Measurements from ENCODE around the gene TGOLN2. TPM values are rescaled to one million over a fixed set of nuclear protein-coding genes. Genes with fewer than 3 reads are reported as not detected.

TGOLN2 gene
- total and polyA plus RNA-seq, 2 of the 13 experiments (the other 11 are each of a cell fraction or from before 2014, with no cell fraction given): 99.6 to 155 TPM

DNA sequence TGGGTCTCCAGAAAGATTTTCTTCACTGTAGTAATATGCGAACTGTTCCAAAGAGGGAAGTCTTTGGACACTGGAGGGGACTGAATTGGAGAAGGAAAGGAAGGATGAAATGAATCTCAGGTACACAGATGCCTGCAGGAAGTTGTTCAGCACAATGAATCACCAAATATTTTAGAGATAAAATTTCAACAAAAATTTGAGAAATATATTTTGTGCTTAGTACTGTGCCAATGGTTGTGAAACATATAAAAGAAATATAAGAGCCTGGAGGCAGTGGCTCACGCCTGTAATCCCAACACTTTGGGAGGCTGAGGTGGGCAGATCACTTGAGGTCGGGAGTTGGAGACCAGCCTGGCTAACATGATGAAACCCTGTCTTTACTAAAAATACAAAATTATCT, 29.9 kb upstream of the TGOLN2 start:
- WGBS (ENCODE audit: low lambda C conversion rate): 96% methylated on average over 3 of the region's 3 CpGs
- H4K20me1 ChIP-seq (ENCODE audit: insufficient read depth, low read length): no peaks in the 10 kb centered on the region
- ChIA-PET POLR2A (interaction anchor here (1.7 kb wide), 1 partner anchor 8 kb away, joined by 5 read pairs; no protein-coding TSS in a partner anchor), CTCF (ENCODE audit: low intra/inter-chr PET ratio, low total read pairs) (no interaction called here)
- H3K9me3 ChIP-seq (ENCODE audit: low read length): no peaks in the 10 kb centered on the region
- in situ Hi-C loops (cut with HindIII; ENCODE audit: extremely low pct_ligation_motif_present, low pct_unique_long_range_greater_than_20kb) (no loop called here), intact Hi-C loops (cut with micrococcal nuclease; ENCODE audit: unreplicated experiment) (no loop called here)
- H3K4me3 ChIP-seq (replicated peaks in 1 of 3; ENCODE audit: insufficient read depth in 1 of 3, low read depth in 2 of 3, low read length in 3 of 3): no peak overlapping the region
- no peaks in the 10 kb centered on the region; a peak in 1 of 5 replicates for H3K27me3 ChIP-seq (ENCODE audit: control insufficient read depth in 1 of 2, insufficient read depth in 2 of 2, low read length in 2 of 2)
- no peak overlapping the region for H2AFZ ChIP-seq (ENCODE audit: low read length)
- TF ChIP-seq ZBTB3 (CRISPR knock-in tag; IDR thresholded peaks at IDR 0.05; ENCODE audit: borderline replicate concordance, low read depth) (no peak), ZNF883 (CRISPR knock-in tag; IDR thresholded peaks at IDR 0.05; ENCODE audit: not compliant biosample characterization) (no peak), ZFP82 (CRISPR knock-in tag; IDR thresholded peaks at IDR 0.05; ENCODE audit: borderline replicate concordance) (no peak), ZKSCAN5 (CRISPR knock-in tag; IDR thresholded peaks at IDR 0.05) (no peak), BATF2 (CRISPR knock-in tag; IDR thresholded peaks at IDR 0.05) (no peak), ZEB1 (IDR thresholded peaks at IDR 0.05; ENCODE audit: insufficient replicate concordance, low read depth) (no peak), ZBTB2 (CRISPR knock-in tag; IDR thresholded peaks at IDR 0.05; ENCODE audit: low read depth) (no peak)
- TF ChIP-seq, protein P1, sequence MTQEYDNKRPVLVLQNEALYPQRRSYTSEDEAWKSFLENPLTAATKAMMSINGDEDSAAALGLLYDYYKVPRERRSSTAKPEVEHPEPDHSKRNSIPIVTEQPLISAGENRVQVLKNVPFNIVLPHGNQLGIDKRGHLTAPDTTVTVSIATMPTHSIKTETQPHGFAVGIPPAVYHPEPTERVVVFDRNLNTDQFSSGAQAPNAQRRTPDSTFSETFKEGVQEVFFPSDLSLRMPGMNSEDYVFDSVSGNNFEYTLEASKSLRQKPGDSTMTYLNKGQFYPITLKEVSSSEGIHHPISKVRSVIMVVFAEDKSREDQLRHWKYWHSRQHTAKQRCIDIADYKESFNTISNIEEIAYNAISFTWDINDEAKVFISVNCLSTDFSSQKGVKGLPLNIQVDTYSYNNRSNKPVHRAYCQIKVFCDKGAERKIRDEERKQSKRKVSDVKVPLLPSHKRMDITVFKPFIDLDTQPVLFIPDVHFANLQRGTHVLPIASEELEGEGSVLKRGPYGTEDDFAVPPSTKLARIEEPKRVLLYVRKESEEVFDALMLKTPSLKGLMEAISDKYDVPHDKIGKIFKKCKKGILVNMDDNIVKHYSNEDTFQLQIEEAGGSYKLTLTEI (CRISPR knock-in tag; conservative IDR thresholded peaks at IDR 0.05): no peak
- H3K27ac ChIP-seq (ENCODE audit: extremely low read length, insufficient read depth, low read length): no peak overlapping the region
- H3K36me3 ChIP-seq (replicated peaks in 1 of 2; ENCODE audit: control insufficient read depth in 1 of 2, insufficient read depth in 2 of 2, low read length in 2 of 2): peaks cover 0 to 4% of the 10 kb centered on the region in 2 experiments; a peak in 2 of 5 replicates
- H3K79me2 ChIP-seq (ENCODE audit: insufficient read depth, low read length): peaks cover 25% of the 10 kb centered on the region
- no peak overlapping the region for H3K4me2 ChIP-seq (ENCODE audit: low read depth, low read length)
- ATAC-seq (no peak), DNase-seq (ENCODE audit: low spot score) (no peak), FAIRE-seq (no peak)
- H3K4me1 ChIP-seq (ENCODE audit: insufficient read depth, low read length): peaks cover 25% of the 10 kb centered on the region
- no TSS peak for BruUV-seq (replicated peaks)
- no peak overlapping the region for H3K9ac ChIP-seq (ENCODE audit: insufficient read depth, low read depth, low read length)

Measured in HepG2 (cell line).